Thoracic aorta endothelial cell (primary cell): ENCODE data around the gene VCAN. TPM values are rescaled to one million over a fixed set of nuclear protein-coding genes. Genes with fewer than 3 reads are reported as not detected.

Source experiments
- total RNA-seq: library from RNA; depleted of rRNA; stranded (reverse); fragments of >200 nt; gene quantifications from 2 replicates; pipeline ENCODE4 v1.2.3, GENCODE V29; 2012

VCAN gene
- 0.57 and 6.3 TPM in 2 replicates for total RNA-seq

GRCh38 chr5:83471405-83472212 is at the start of gene VCAN:
Gene VCAN, plus strand, starts transcription at chr5:83471744. Its CDS starts 11,775 bp downstream, at chr5:83483519.

Other genes starting within 250 kb of the VCAN start
- 0.13 and 0.29 TPM in 2 replicates for gene HAPLN1, start 249.1 kb downstream of the VCAN start, total RNA-seq